Panc1 (cell line): Measurements from ENCODE around the gene ELAVL1. TPM values are rescaled to one million over a fixed set of nuclear protein-coding genes. Genes with fewer than 3 reads are reported as not detected.

Experiments used
- ATAC-seq: fragments of 200-7000 bp; cut with Tn5 transposase; 2 replicates; pipeline ENCODE4 v1.9.1; 2020; ENCODE audit warnings: mild to moderate bottlenecking, moderate library complexity
- BruUV-seq: library from RNA; stranded (reverse); fragments of 400-500 nt; replicated peaks from 2 replicates; lab custom pipeline; 2021; lab: Mats Ljungman, UMichigan
- CTCF ChIA-PET: fragments of 300-600 bp; sonication (Branson Sonifier 250); formaldehyde crosslinking; loops from one replicate; lab custom pipeline; 2022; ENCODE audit warnings: antibody characterized with exemption; lab: Charles Lee
- POLR2A ChIA-PET: fragments of 300-600 bp; sonication (Branson Sonifier 250); formaldehyde crosslinking; loops from one replicate; lab custom pipeline; 2022; ENCODE audit warnings: antibody characterized with exemption; lab: Charles Lee
- DNase-seq: peaks from one replicate; pipeline ENCODE4 v3.0.0-alpha.2; 2010; ENCODE audit warnings: low read depth, low spot score
- H3K27ac ChIP-seq: 2 replicates; pipeline ENCODE4 v1.5.1; 2011; ENCODE audit warnings: mild to moderate bottlenecking, low read length, inconsistent platforms
- H3K27me3 ChIP-seq: fragments of 200-500 bp; sonication (Bioruptor generic); 2 replicates; pipeline ENCODE4 v1.6.0; 2014; ENCODE audit warnings: low read length, inconsistent platforms; ENCODE audit not compliant: control insufficient read depth, insufficient read depth
- H3K36me3 ChIP-seq: fragments of 200-500 bp; sonication (Bioruptor generic); 2 replicates; pipeline ENCODE4 v1.5.1; 2014; ENCODE audit warnings: inconsistent platforms, mild to moderate bottlenecking, low read length, moderate library complexity; ENCODE audit not compliant: control insufficient read depth, insufficient read depth
- H3K4me1 ChIP-seq: 2 replicates; pipeline ENCODE4 v1.5.1; 2011; ENCODE audit warnings: inconsistent platforms, mild to moderate bottlenecking, low read length, moderate library complexity; ENCODE audit not compliant: control insufficient read depth, insufficient read depth
- H3K4me3 ChIP-seq, 2 experiments: 2 replicates each; pipeline ENCODE4 v1.5.1; 2011 to 2012; ENCODE audit warnings: low read depth in 2 of 2, low read length in 2 of 2, mild to moderate bottlenecking in 2 of 2, inconsistent platforms in 1 of 2, moderate library complexity in 1 of 2
- H3K9me3 ChIP-seq: fragments of 200-500 bp; sonication (Bioruptor generic); 2 replicates; pipeline ENCODE4 v1.5.1; 2014; ENCODE audit warnings: low read depth, mild to moderate bottlenecking, inconsistent platforms, low read length, moderate library complexity; ENCODE audit not compliant: control insufficient read depth, insufficient read depth
- CTCF ChIP-seq: fragments of 450-650 bp; IDR thresholded peaks from 2 replicates; pipeline ENCODE4 v1.5.1; 2017; ENCODE audit warnings: mild to moderate bottlenecking
- POLR2AphosphoS5 ChIP-seq: IDR thresholded peaks from 2 replicates; pipeline ENCODE4 v1.6.1; 2012; ENCODE audit warnings: mild to moderate bottlenecking, low read depth, low read length, moderate library complexity
- REST ChIP-seq, 2 experiments: IDR thresholded peaks; 2 replicates each; pipeline ENCODE4 v1.6.1; 2011 to 2012; ENCODE audit warnings: low read depth in 2 of 2, control low read depth in 1 of 2, low read length in 1 of 2, mild to moderate bottlenecking in 1 of 2, moderate library complexity in 1 of 2; ENCODE audit not compliant: insufficient read depth in 1 of 2
- SIN3A ChIP-seq: IDR thresholded peaks from 2 replicates; pipeline ENCODE4 v1.6.1; 2012; ENCODE audit warnings: low read depth, mild to moderate bottlenecking, low read length, moderate library complexity, borderline replicate concordance; ENCODE audit not compliant: insufficient read depth
- TCF7L2 ChIP-seq: IDR thresholded peaks from 2 replicates; pipeline ENCODE4 v1.6.1; 2011; ENCODE audit warnings: mild to moderate bottlenecking, low read depth, low read length, inconsistent platforms
- in situ Hi-C: cut with HindIII; loops from 2 replicates; pipeline ENCODE4 v1.10.0; 2016; ENCODE audit warnings: low sequenced_read_pairs, low pct_unique_long_range_greater_than_20kb
- intact Hi-C: fragments of 100-400 bp; cut with micrococcal nuclease; formaldehyde crosslinking; loops from one replicate; pipeline ENCODE4 v1.10.0; 2022; ENCODE audit not compliant: unreplicated experiment
- total RNA-seq: library from RNA; stranded (reverse); gene quantifications from one replicate; pipeline ENCODE4 v1.2.1, GENCODE V29; 2021; ENCODE audit not compliant: unreplicated experiment

The ELAVL1 gene
- total RNA-seq, 1 experiment from 2014 or later = 123 TPM

- DNase-seq (no peak), ATAC-seq (no peak)
- CTCF ChIA-PET = no interaction called here
- no TSS peak for BruUV-seq
- in situ Hi-C loops (no loop called here), intact Hi-C loops (no loop called here)
- no peak overlapping the region for H3K4me3 ChIP-seq
- no peaks in the 10 kb centered on the region for H3K36me3 ChIP-seq
- POLR2A ChIA-PET = no interaction called here
- no peaks in the 10 kb centered on the region for H3K27me3 ChIP-seq
- H3K27ac ChIP-seq = no peak overlapping the region
- TF ChIP-seq POLR2AphosphoS5 (no peak), SIN3A (no peak), REST (IDR thresholded peaks at IDR 0.05; ENCODE audit: insufficient read depth in 1 of 2, low read depth in 2 of 2, low read length in 1 of 2) (no peak), TCF7L2 (no peak), CTCF (no peak)
- H3K9me3 ChIP-seq = no peaks in the 10 kb centered on the region
- H3K4me1 ChIP-seq = no peaks in the 10 kb centered on the region
Observed at GRCh38 chr19:8023371-8023770, 17.9 kb upstream of the ELAVL1 start.

GRCh38 chr19:8022275-8022674 is 16.8 kb upstream of the ELAVL1 start:
- CTCF ChIA-PET = no interaction called here
- TF ChIP-seq SIN3A (no peak), POLR2AphosphoS5 (no peak), REST (IDR thresholded peaks at IDR 0.05; ENCODE audit: insufficient read depth in 1 of 2, low read depth in 2 of 2, low read length in 1 of 2) (no peak), CTCF (no peak), TCF7L2 (no peak)
- ATAC-seq (no peak), DNase-seq (no peak)
- Histone ChIP-seq H3K27ac (no peak overlapping the region), H3K9me3 (no peaks in the 10 kb centered on the region), H3K27me3 (no peaks in the 10 kb centered on the region), H3K4me3 (no peak overlapping the region), H3K4me1 (no peaks in the 10 kb centered on the region), H3K36me3 (no peaks in the 10 kb centered on the region)
- intact Hi-C loops = no loop called here
- in situ Hi-C loops = no loop called here
- no TSS peak for BruUV-seq
- POLR2A ChIA-PET = no interaction called here
